Fibroblast of peridontal ligament (primary cell): ENCODE results near the gene NT5C3A.
"Not testable (repeated sequence)": the region's sequence is repeated elsewhere in the genome, so short reads cannot be mapped to it uniquely, and the experiment has no call there.

Experiments used
- DNase-seq: peaks from one replicate; pipeline ENCODE4 v3.0.0-alpha.2; 2010; ENCODE audit errors: extremely low read depth

NT5C3A gene

DNA sequence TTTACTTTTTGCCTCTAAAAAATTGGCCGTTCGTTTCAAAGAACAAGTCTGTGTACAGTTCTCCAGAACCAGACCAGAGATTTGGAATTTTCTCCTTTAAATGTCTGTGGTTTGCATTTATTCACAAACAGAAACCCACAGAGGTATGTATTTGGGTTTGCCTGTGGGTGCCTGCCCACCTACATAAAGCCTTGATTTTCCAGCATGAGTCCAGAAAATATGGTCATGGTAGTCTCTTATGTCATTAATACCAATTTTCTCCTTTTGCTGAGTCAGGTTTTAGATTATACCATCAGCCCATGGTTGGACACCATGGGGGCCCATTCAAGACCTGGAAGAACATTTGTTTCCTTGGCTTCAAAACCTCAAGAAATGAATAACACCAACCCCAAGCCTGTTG lies 82.7 kb downstream of the NT5C3A start:
- DNase-seq: not testable (repeated sequence)

DNA sequence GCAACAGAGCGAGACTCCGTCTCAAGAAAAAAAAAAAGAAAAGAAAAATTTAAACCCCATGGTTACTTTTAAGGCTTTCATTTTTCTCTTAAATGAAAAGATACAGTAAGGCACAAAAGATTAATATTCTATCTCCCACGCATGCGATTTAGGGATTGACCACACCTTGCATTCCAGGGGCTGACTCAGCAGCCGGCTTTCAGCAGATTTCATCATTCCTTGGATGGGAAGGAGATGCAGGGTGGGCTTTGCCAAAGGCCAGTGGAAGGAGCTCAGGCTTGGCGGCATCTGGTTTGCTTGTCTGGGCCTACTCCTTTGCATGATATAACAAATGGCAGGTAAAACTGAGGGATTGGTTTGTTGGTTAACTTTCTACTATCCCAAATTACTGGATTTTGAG lies 83.3 kb downstream of the NT5C3A start:
- DNase-seq: peak; percentile 68

DNA sequence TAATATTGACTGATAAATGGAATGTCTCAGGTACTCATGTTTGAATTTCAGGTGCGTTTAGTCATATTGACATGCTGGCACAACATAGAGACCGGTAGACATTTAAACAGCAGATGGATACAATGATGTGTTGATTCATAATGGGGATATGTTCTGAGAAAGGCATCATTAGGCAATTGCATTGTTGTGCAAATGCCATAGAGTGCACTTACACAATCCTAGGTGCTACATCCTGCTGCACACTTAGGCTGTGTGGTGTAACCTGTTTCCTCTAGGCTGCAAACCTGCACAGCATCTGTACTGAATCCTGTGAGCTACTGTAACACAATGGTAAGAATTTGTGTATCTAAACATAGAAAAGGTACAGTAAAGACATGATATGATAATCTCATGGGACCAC lies 85.4 kb downstream of the NT5C3A start:
- not testable (repeated sequence) for DNase-seq

DNA sequence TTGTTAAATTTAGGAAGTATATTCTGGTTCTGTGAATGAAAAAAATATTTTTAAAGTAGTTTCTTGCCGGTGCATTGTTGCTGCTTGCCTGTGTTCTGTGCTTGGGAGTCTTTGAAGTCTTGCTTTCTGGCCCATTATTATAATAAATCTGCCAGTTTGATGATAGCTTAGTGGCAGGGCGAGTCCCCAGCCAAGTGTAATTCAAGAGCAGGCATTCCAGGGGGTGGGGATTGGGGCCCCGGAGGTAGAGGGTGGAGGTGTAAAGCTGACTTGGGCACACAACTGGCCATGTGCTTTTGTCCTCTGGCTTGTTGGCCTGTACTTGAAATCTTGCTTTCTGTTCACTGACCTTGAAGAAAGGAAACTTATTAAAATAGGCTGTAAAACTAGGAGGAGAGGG lies 90.6 kb downstream of the NT5C3A start:
- DNase-seq: not testable (repeated sequence)

DNA sequence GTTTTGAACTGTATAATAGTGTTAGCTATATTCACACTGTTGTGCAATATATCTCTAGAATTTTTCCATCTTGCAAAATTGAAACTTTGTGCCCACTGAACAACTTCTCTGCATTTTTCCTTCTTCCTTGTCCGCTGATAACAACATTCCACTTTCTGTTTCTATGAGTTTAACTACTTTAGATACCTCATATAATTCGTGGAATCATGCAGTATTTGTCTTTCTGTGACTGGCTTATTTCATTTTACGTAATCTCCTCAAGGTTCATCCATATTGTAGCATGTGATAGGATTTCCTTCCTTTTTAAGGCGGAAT lies 95.4 kb downstream of the NT5C3A start:
- DNase-seq: not testable (repeated sequence)

DNA sequence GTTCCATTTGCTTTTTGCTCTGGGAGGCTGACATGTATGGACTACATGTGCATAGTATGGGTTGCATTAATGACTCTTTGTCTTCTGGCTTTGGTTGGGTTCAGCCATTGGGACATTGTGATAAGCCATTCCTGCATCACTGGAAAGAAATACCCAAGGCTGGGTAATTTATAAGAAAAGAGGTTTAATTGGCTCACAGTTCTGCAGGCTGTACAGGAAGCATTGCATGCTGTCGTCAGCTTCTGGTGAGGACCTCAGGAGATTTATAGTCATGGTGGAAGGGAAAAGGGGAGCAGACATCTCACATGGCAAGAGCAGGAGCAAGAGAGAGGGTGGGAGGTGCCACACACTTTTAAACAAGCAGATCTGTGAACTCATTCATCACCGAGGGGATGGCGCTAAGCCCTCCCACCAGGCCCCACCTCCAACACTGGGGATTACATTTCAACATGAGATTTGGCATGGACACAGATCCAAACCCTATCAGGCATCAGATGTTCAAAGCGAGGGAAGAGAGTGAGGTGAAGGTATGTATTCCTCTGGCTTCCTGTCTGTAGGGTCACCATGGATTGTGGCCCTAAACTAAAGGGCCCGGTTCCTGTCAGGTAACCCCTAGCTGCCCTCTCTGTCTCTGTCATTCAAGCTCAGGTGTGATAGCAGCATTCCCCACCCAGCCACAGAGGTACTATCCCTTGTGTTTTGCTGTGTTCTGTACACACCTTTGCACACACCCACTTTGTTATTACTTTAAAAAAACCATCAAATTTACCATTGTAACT lies 95.9 kb downstream of the NT5C3A start:
- DNase-seq: not testable (repeated sequence)

DNA sequence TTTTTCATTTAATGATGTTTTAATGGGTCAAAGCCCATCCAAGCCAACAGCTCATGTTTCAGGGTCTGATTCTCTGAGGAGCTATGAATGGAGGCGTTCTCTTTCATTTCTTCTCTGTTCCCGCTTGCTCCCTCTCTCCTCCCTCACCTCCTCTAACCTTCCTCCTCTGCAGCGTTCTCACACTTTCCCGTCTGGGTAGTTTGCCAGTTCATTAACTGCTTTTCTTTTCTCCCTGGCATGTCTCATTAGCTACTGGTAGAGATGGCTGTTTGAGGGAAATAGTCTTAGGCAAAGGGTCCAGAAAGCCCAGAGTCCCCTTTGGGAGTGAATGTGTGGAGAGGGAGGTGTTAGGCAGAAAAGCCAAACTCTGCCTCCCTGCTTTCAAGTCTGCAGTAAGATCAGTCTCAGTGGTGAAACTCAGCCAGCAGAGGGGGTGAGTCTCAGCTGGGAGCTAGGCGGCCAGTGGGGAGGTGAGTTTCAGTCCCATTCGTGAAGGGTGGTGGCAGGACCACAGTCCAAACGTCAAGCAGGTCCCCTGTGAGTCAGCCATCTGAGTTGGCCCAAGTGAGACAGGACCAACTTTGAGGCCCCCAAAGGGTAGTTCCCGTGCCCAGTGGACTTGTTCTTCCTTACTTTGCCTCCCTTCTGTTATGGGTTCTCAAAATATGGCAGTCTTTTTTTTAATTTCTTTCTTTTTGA lies 98.0 kb downstream of the NT5C3A start:
- not testable (repeated sequence) for DNase-seq
